AG10803 (cell line): Measurements from ENCODE around the gene DLG2.

ENCODE experiments used
- DNase-seq: peaks from one replicate; pipeline ENCODE4 v3.0.0; 2010; ENCODE audit warnings: low read depth
- H3K4me3 ChIP-seq: 2 replicates; pipeline ENCODE4 v1.5.1; 2011; ENCODE audit warnings: mild to moderate bottlenecking, low read length, control low read depth
- CTCF ChIP-seq: conservative IDR thresholded peaks from 2 replicates; pipeline ENCODE4 v1.5.1; 2011; ENCODE audit warnings: mild to moderate bottlenecking, low read length, control low read depth, inconsistent platforms

Gene DLG2

GRCh38 chr11:84061726-84062125 is 1565.4 kb downstream of the DLG2 start:
- H3K4me3 ChIP-seq: no peak overlapping the region
- TF ChIP-seq CTCF: no peak
- DNase-seq: no peak

- no peak overlapping the region for H3K4me3 ChIP-seq
- no peak for TF ChIP-seq CTCF
- DNase-seq: no peak
Measured at GRCh38 chr11:84056653-84057376, 1570.3 kb downstream of the DLG2 start.

- DNase-seq: no peak
- no peak for TF ChIP-seq CTCF
- no peak overlapping the region for H3K4me3 ChIP-seq
Measured at GRCh38 chr11:84045146-84045545, 1582.0 kb downstream of the DLG2 start.

GRCh38 chr11:84044706-84045105 is 1582.4 kb downstream of the DLG2 start:
- no peak for DNase-seq
- H3K4me3 ChIP-seq: no peak overlapping the region
- no peak for TF ChIP-seq CTCF

- H3K4me3 ChIP-seq: no peak overlapping the region
Measured at GRCh38 chr11:84036664-84037194, 1590.4 kb downstream of the DLG2 start.

GRCh38 chr11:84035645-84036044 is 1591.5 kb downstream of the DLG2 start:
- no peak for DNase-seq
- no peak overlapping the region for H3K4me3 ChIP-seq
- TF ChIP-seq CTCF: no peak

More at GRCh38 chr11:84036664-84037194, 1590.4 kb downstream of the DLG2 start:
- DNase-seq: no peak
- no peak for TF ChIP-seq CTCF

GRCh38 chr11:84034484-84034883 is 1592.7 kb downstream of the DLG2 start:
- TF ChIP-seq CTCF: no peak
- H3K4me3 ChIP-seq: no peak overlapping the region
- no peak for DNase-seq
